BJ (cell line): ENCODE measurements around the gene XPOT. TPM values are rescaled to one million over a fixed set of nuclear protein-coding genes. Genes with fewer than 3 reads are reported as not detected.

Experiments
- CTCF ChIA-PET: fragments of 350-600 bp; formaldehyde crosslinking; extraction: SDS; loops from one replicate; lab custom pipeline; 2021; ENCODE audit warnings: antibody characterized with exemption, inconsistent platforms; lab: Yijun Ruan, JAX
- POLR2A ChIA-PET: fragments of 300-600 bp; sonication (Branson Sonifier 250); formaldehyde crosslinking; extraction: SDS; loops from one replicate; lab custom pipeline; 2021; ENCODE audit warnings: antibody characterized with exemption; lab: Charles Lee
- DNase-seq: peaks from one replicate; pipeline ENCODE4 v3.0.0-alpha.2; 2011; ENCODE audit warnings: low read depth
- H3K27me3 ChIP-seq: 2 replicates; pipeline ENCODE4 v1.6.0; 2011; ENCODE audit warnings: low read length; ENCODE audit not compliant: control insufficient read depth, insufficient read depth
- H3K36me3 ChIP-seq: 2 replicates; pipeline ENCODE4 v1.5.1; 2011; ENCODE audit warnings: low read length; ENCODE audit not compliant: control insufficient read depth, insufficient read depth
- H3K4me3 ChIP-seq: 2 replicates; pipeline ENCODE4 v1.5.1; 2011; ENCODE audit warnings: low read depth, mild to moderate bottlenecking, control low read depth, low read length
- polyA plus RNA-seq: library from polyadenylated mRNA; depleted of rRNA; stranded (reverse); fragments of >200 nt; gene quantifications from 2 replicates; pipeline ENCODE4 v1.2.3, GENCODE V29; 2011
- TF ChIP-seq, protein P1 (sequence below): IDR thresholded peaks from 2 replicates; pipeline ENCODE4 v1.5.1; 2011; ENCODE audit warnings: low read depth, mild to moderate bottlenecking, control low read depth, inconsistent platforms, low read length, moderate library complexity; ENCODE audit not compliant: insufficient read depth

XPOT gene
- polyA plus RNA-seq, 1 experiment, result 77.4 TPM

DNA sequence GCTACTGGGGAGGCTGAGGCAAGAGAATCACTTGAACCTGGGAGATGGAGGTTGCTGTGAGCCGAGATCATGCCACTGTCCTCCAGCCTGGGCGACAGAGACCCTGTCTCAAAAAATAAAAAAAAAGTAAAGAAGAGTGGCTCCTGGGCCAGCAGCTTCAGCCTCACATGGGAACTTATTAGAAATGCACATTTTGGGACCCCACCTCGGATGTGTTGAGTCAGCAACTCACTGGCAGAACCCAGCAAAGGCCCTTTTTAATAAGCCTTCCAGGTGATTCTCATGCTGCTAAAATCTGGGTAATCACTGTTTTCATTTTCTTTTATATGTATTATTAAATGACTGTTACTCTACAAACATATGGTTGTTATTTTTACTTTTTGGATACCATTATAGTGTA lies 89.3 kb downstream of the XPOT start:
- Histone ChIP-seq H3K36me3 (peaks cover 7% of the 10 kb centered on the region), H3K4me3 (no peak overlapping the region), H3K27me3 (no peaks in the 10 kb centered on the region)
- TF ChIP-seq, protein P1, sequence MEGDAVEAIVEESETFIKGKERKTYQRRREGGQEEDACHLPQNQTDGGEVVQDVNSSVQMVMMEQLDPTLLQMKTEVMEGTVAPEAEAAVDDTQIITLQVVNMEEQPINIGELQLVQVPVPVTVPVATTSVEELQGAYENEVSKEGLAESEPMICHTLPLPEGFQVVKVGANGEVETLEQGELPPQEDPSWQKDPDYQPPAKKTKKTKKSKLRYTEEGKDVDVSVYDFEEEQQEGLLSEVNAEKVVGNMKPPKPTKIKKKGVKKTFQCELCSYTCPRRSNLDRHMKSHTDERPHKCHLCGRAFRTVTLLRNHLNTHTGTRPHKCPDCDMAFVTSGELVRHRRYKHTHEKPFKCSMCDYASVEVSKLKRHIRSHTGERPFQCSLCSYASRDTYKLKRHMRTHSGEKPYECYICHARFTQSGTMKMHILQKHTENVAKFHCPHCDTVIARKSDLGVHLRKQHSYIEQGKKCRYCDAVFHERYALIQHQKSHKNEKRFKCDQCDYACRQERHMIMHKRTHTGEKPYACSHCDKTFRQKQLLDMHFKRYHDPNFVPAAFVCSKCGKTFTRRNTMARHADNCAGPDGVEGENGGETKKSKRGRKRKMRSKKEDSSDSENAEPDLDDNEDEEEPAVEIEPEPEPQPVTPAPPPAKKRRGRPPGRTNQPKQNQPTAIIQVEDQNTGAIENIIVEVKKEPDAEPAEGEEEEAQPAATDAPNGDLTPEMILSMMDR, result no peak
- DNase-seq, result no peak
- ChIA-PET CTCF (interaction anchor here (0.6 kb wide), 1 partner anchor 18 kb away, joined by 4 read pairs; no protein-coding TSS in a partner anchor), POLR2A (no interaction called here)

- POLR2A ChIA-PET, result no interaction called here
- Histone ChIP-seq H3K4me3 (no peak overlapping the region), H3K27me3 (no peaks in the 10 kb centered on the region), H3K36me3 (peaks cover 5% of the 10 kb centered on the region)
- no peak for DNase-seq
- CTCF ChIA-PET, result interaction anchor here (1.2 kb wide), 1 partner anchor 15 kb away, joined by 3 read pairs; no protein-coding TSS in a partner anchor
- TF ChIP-seq, protein P1, result no peak
These were observed 91.0 kb downstream of the XPOT start for GRCh38 chr12:64494998-64495729.

DNA sequence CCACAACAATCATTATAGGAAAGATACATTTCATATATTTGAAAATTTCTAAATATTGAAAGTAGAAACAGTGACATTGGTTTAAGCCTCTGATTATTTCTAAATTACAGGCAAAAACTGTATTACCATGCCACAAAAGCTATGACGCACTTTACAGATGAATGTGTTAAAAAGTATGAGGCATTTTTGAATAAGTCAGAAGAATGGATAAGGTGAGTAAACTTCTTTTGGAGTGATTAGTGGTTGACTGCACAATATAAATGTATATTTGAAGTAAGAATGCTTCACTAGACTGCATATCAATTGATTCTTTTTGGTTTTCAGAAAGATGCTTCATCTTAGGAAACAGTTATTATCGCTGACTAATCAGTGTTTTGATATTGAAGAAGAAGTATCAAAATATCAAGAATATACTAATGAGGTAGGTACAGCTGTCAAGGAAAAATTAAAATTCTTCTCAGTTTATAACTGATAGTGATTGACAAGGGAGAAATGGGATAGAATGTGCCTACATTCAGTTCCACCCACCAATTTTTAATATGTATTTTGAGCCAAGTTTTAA lies 92.7 kb downstream of the XPOT start:
- POLR2A ChIA-PET, result no interaction called here
- Histone ChIP-seq H3K27me3 (no peaks in the 10 kb centered on the region), H3K4me3 (no peak overlapping the region), H3K36me3 (peaks cover 5% of the 10 kb centered on the region)
- CTCF ChIA-PET, result no interaction called here
- TF ChIP-seq, protein P1, result no peak
- DNase-seq, result no peak

GRCh38 chr12:64497484-64497883 lies 93.3 kb downstream of the XPOT start:
- Histone ChIP-seq H3K27me3 (no peaks in the 10 kb centered on the region), H3K36me3 (peaks cover 5% of the 10 kb centered on the region), H3K4me3 (no peak overlapping the region)
- TF ChIP-seq, protein P1, result no peak
- CTCF ChIA-PET, result no interaction called here
- POLR2A ChIA-PET, result no interaction called here
- DNase-seq, result no peak

DNA sequence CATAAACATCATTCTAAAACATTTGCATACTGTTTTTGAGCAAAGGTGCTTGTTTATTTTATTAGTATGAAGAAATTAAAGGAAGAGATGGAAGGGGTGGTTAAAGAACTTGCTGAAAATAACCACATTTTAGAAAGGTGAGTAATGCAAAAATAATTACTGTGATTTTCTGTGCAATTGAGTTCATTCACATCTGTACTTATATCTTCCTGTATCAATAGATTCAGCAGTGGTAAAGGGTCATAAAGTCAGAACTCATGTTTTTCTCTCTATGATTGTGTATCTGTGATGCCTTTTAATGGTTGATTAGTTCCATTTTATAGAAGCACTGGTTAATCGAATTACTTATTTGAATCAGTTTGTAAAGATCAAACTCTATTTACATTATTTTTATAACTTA lies 93.7 kb downstream of the XPOT start:
- CTCF ChIA-PET, result no interaction called here
- no peak overlapping the region for H3K4me3 ChIP-seq
- H3K36me3 ChIP-seq, result peaks cover 5% of the 10 kb centered on the region
- POLR2A ChIA-PET, result no interaction called here
- DNase-seq, result no peak
- TF ChIP-seq, protein P1, result no peak
- H3K27me3 ChIP-seq, result no peaks in the 10 kb centered on the region
